ENCODE data around the gene ADAMTSL3. TPM values are rescaled to one million over a fixed set of nuclear protein-coding genes. Genes with fewer than 3 reads are reported as not detected.

The ADAMTSL3 gene, protein sequence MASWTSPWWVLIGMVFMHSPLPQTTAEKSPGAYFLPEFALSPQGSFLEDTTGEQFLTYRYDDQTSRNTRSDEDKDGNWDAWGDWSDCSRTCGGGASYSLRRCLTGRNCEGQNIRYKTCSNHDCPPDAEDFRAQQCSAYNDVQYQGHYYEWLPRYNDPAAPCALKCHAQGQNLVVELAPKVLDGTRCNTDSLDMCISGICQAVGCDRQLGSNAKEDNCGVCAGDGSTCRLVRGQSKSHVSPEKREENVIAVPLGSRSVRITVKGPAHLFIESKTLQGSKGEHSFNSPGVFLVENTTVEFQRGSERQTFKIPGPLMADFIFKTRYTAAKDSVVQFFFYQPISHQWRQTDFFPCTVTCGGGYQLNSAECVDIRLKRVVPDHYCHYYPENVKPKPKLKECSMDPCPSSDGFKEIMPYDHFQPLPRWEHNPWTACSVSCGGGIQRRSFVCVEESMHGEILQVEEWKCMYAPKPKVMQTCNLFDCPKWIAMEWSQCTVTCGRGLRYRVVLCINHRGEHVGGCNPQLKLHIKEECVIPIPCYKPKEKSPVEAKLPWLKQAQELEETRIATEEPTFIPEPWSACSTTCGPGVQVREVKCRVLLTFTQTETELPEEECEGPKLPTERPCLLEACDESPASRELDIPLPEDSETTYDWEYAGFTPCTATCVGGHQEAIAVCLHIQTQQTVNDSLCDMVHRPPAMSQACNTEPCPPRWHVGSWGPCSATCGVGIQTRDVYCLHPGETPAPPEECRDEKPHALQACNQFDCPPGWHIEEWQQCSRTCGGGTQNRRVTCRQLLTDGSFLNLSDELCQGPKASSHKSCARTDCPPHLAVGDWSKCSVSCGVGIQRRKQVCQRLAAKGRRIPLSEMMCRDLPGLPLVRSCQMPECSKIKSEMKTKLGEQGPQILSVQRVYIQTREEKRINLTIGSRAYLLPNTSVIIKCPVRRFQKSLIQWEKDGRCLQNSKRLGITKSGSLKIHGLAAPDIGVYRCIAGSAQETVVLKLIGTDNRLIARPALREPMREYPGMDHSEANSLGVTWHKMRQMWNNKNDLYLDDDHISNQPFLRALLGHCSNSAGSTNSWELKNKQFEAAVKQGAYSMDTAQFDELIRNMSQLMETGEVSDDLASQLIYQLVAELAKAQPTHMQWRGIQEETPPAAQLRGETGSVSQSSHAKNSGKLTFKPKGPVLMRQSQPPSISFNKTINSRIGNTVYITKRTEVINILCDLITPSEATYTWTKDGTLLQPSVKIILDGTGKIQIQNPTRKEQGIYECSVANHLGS (N-terminal part only)
- 0.05 TPM for total RNA-seq (2021; ENCODE audit: unreplicated experiment)
- 0.03 and 0.12 TPM in 2 replicates for polyA plus RNA-seq (2012)
- percentile 10 among the genes with signal in this experiment for Bru-seq, nascent RNA
- BruChase-seq, experiment 1, labeled RNA remaining after a 6-hour chase, result percentile 4 among the genes with signal in this experiment
- BruChase-seq, experiment 2, labeled RNA remaining after a 2-hour chase, result percentile 13 among the genes with signal in this experiment
- long read RNA-seq, result 0 reads

- Histone ChIP-seq H2AFZ (ENCODE audit: low read depth, low read length, poor library complexity, severe bottlenecking) (no peak within 1 kb of the TSS), H3K4me1 (ENCODE audit: control insufficient read depth in 1 of 2, insufficient read depth in 2 of 2, low read length in 2 of 2) (no peaks in the 10 kb centered on the region), H3K9ac (ENCODE audit: low read length) (no peak within 1 kb of the TSS), H3K27ac (ENCODE audit: low read depth, low read length) (no peak within 1 kb of the TSS), H3K4me3 (replicated peaks in 1 of 2; ENCODE audit: low read depth in 1 of 2, low read length in 2 of 2) (no peak within 1 kb of the TSS), H3K79me2 (ENCODE audit: insufficient read depth, low read length) (no peaks in the 10 kb centered on the region), H3K27me3 (ENCODE audit: insufficient read depth, low read length) (peaks cover 13% of the 10 kb centered on the region), H3K9me2 (ENCODE audit: insufficient read depth) (no peaks in the 10 kb centered on the region), H4K20me1 (ENCODE audit: insufficient read depth) (no peaks in the 10 kb centered on the region), H3K4me2 (ENCODE audit: low read length) (no peak within 1 kb of the TSS), H3K9me3 (ENCODE audit: control insufficient read depth in 1 of 2, insufficient read depth in 1 of 2, low read depth in 1 of 2, low read length in 2 of 2) (no peaks in the 10 kb centered on the region), H3K36me3 (ENCODE audit: control insufficient read depth in 1 of 2, insufficient read depth in 2 of 2, low read length in 2 of 2) (no peaks in the 10 kb centered on the region)
- no peak for DNase-seq (ENCODE audit: low read depth, low spot score)
- ChIA-PET CTCF (no interaction called here), POLR2A (no interaction called here), RAD21 (ENCODE audit: low non-redundant PET in 1 of 2, low total read pairs in 2 of 2, uncharacterized antibody in 2 of 2, unreplicated experiment in 2 of 2) (no interaction called here)
- no TSS peak for BruUV-seq (replicated peaks)
- intact Hi-C loops (cut with micrococcal nuclease), result no loop called here
- no peak for ATAC-seq
- TF ChIP-seq ELF1 (IDR thresholded peaks at IDR 0.05; ENCODE audit: borderline replicate concordance, low read depth) (no peak), TCF7L2 (IDR thresholded peaks at IDR 0.05; ENCODE audit: borderline replicate concordance, extremely low read depth, insufficient read depth, insufficient read length) (no peak), EZH2phosphoT487 (IDR thresholded peaks at IDR 0.05; ENCODE audit: borderline replicate concordance) (no peak), EZH2 (IDR thresholded peaks at IDR 0.05) (no peak), ZNF274 (IDR thresholded peaks at IDR 0.05; ENCODE audit: low read depth, low read length) (no peak), CTCF (IDR thresholded peaks at IDR 0.05 in 2 of 3, conservative IDR thresholded peaks at IDR 0.05 in 1 of 3; ENCODE audit: borderline replicate concordance in 1 of 3, insufficient read depth in 1 of 3, low read depth in 2 of 3, low read length in 2 of 3) (no peak), ZFX (IDR thresholded peaks at IDR 0.05) (no peak)
- TF ChIP-seq, protein P1, sequence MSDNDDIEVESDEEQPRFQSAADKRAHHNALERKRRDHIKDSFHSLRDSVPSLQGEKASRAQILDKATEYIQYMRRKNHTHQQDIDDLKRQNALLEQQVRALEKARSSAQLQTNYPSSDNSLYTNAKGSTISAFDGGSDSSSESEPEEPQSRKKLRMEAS (IDR thresholded peaks at IDR 0.05), result no peak
- TF ChIP-seq, protein P2, sequence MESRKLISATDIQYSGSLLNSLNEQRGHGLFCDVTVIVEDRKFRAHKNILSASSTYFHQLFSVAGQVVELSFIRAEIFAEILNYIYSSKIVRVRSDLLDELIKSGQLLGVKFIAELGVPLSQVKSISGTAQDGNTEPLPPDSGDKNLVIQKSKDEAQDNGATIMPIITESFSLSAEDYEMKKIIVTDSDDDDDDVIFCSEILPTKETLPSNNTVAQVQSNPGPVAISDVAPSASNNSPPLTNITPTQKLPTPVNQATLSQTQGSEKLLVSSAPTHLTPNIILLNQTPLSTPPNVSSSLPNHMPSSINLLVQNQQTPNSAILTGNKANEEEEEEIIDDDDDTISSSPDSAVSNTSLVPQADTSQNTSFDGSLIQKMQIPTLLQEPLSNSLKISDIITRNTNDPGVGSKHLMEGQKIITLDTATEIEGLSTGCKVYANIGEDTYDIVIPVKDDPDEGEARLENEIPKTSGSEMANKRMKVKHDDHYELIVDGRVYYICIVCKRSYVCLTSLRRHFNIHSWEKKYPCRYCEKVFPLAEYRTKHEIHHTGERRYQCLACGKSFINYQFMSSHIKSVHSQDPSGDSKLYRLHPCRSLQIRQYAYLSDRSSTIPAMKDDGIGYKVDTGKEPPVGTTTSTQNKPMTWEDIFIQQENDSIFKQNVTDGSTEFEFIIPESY (IDR thresholded peaks at IDR 0.05; ENCODE audit: extremely low read depth, insufficient replicate concordance, low read length), result no peak
- TF ChIP-seq, protein P3, sequence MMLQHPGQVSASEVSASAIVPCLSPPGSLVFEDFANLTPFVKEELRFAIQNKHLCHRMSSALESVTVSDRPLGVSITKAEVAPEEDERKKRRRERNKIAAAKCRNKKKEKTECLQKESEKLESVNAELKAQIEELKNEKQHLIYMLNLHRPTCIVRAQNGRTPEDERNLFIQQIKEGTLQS (IDR thresholded peaks at IDR 0.05), result no peak
Observed at GRCh38 chr15:83653639-83654378, at the start of gene ADAMTSL3. Gene ADAMTSL3, plus strand, starts transcription at chr15:83654123. Its CDS starts 1,639 bp downstream, at chr15:83655762.

All from HCT116 (cell line).